OCI-LY7 (cell line): ENCODE data around the gene SETDB2. TPM values are rescaled to one million over a fixed set of nuclear protein-coding genes. Genes with fewer than 3 reads are reported as not detected.

Experiments
- BruUV-seq: library from RNA; stranded (reverse); fragments of 400-500 nt; replicated peaks from 2 replicates; lab custom pipeline; 2021; lab: Mats Ljungman, UMichigan
- CTCF ChIA-PET: fragments of 300-600 bp; sonication (Branson Sonifier 250); formaldehyde crosslinking; loops from one replicate; lab custom pipeline; 2022; ENCODE audit warnings: antibody characterized with exemption; ENCODE audit not compliant: unreplicated experiment; lab: Charles Lee
- POLR2A ChIA-PET: fragments of 300-600 bp; sonication (Branson Sonifier 250); formaldehyde crosslinking; loops from one replicate; lab custom pipeline; 2022; ENCODE audit warnings: antibody characterized with exemption; lab: Charles Lee
- DNase-seq: peaks from one replicate; pipeline ENCODE4 v3.0.0-alpha.2; 2015; ENCODE audit warnings: low spot score
- H2AFZ ChIP-seq: fragments of 200-600 bp; sonication (generic), shearing (Covaris generic); 2 replicates; pipeline ENCODE4 v1.6.1; 2014; ENCODE audit warnings: mild to moderate bottlenecking, antibody characterized with exemption, low read length, moderate library complexity
- H3K27ac ChIP-seq: fragments of 200-600 bp; sonication (generic); 2 replicates; pipeline ENCODE4 v1.5.1; 2014; ENCODE audit warnings: mixed run types, low read depth, mild to moderate bottlenecking, moderate library complexity, low read length, inconsistent platforms; ENCODE audit not compliant: poor library complexity, severe bottlenecking
- H3K36me3 ChIP-seq: fragments of 200-600 bp; sonication (generic); 2 replicates; pipeline ENCODE4 v1.6.1; 2014; ENCODE audit warnings: mild to moderate bottlenecking, antibody characterized with exemption, low read length, moderate library complexity, mixed read lengths; ENCODE audit not compliant: insufficient read depth
- H3K4me1 ChIP-seq: fragments of 200-600 bp; sonication (generic); 2 replicates; pipeline ENCODE4 v1.5.1; 2014; ENCODE audit warnings: mild to moderate bottlenecking, low read length; ENCODE audit not compliant: insufficient read depth, poor library complexity, severe bottlenecking
- H3K4me2 ChIP-seq: fragments of 200-600 bp; sonication (generic); 2 replicates; pipeline ENCODE4 v1.6.1; 2014; ENCODE audit warnings: mild to moderate bottlenecking, low read length
- H3K4me3 ChIP-seq: fragments of 200-600 bp; sonication (generic); 2 replicates; pipeline ENCODE4 v1.5.1; 2014; ENCODE audit warnings: mild to moderate bottlenecking, low read depth, low read length; ENCODE audit not compliant: poor library complexity, severe bottlenecking
- H3K79me2 ChIP-seq: fragments of 200-600 bp; sonication (generic); 2 replicates; pipeline ENCODE4 v1.6.1; 2016; ENCODE audit warnings: low read depth, mild to moderate bottlenecking, low read length, moderate library complexity, mixed read lengths; ENCODE audit not compliant: insufficient read depth
- H3K9me2 ChIP-seq: fragments of 200-600 bp; sonication (generic); 2 replicates; pipeline ENCODE4 v1.6.1; 2016; ENCODE audit warnings: mild to moderate bottlenecking, low read length, mixed read lengths; ENCODE audit not compliant: insufficient read depth
- H3K9me3 ChIP-seq: fragments of 200-600 bp; sonication (generic); 2 replicates; pipeline ENCODE4 v1.6.1; 2014; ENCODE audit warnings: mild to moderate bottlenecking, mixed run types, low read length, mixed read lengths
- H4K20me1 ChIP-seq: fragments of 200-600 bp; sonication (generic); 2 replicates; pipeline ENCODE4 v1.6.1; 2014; ENCODE audit warnings: mild to moderate bottlenecking, antibody characterized with exemption, low read length, moderate library complexity, mixed read lengths; ENCODE audit not compliant: insufficient read depth
- CTCF ChIP-seq: fragments of 200-600 bp; sonication (generic); conservative IDR thresholded peaks from 2 replicates; pipeline ENCODE4 v1.5.1; 2014; ENCODE audit warnings: mild to moderate bottlenecking, antibody characterized with exemption, low read length, moderate library complexity, mixed read lengths
- EZH2phosphoT487 ChIP-seq: fragments of 200-600 bp; sonication (generic); IDR thresholded peaks from 2 replicates; pipeline ENCODE4 v1.6.1; 2018; ENCODE audit warnings: low read depth, borderline replicate concordance, mild to moderate bottlenecking, mixed run types, antibody characterized with exemption, low read length, moderate library complexity, mixed read lengths
- intact Hi-C: fragments of 100-400 bp; cut with micrococcal nuclease; formaldehyde crosslinking; loops from one replicate; pipeline ENCODE4 v1.10.0; 2022; ENCODE audit not compliant: unreplicated experiment
- total RNA-seq, 2 experiments: library from RNA; depleted of rRNA in 1 of 2; stranded (reverse); fragments of >200 nt in 1 of 2; shearing (Covaris generic) in 1 of 2; gene quantifications; 2 replicates each; pipeline ENCODE4 v1.2.3, GENCODE V29; 2014 to 2022

The SETDB2 gene
- total RNA-seq, 2 experiments from 2014 or later, result 22.0 to 41.3 TPM

GRCh38 chr13:49443357-49443703, 744 bp upstream of the SETDB2 start:
- H3K4me2 ChIP-seq, result peak overlapping the region; percentile 91
- peak overlapping the region; percentile 80 for H2AFZ ChIP-seq
- intact Hi-C loops, result loop anchor here (5.0 kb wide), 1 partner anchor 349 kb away; the partner anchor contains the start of gene KPNA3
- H3K36me3 ChIP-seq, result peaks cover 8% of the 10 kb centered on the region
- peak overlapping the region; percentile 74 for H3K27ac ChIP-seq
- peak; percentile 70 for DNase-seq
- H3K9me3 ChIP-seq, result peaks cover 11% of the 10 kb centered on the region; the same call in 1 of the 2 replicates
- ChIA-PET POLR2A (interaction anchor here (0.6 to 9.3 kb wide), 31 partner anchors 11 to 1449 kb away, joined by 3 to 139 read pairs (median 5); partner anchors contain the start of genes ARL11, PHF11 and RCBTB1), CTCF (interaction anchor here (1.0 to 1.3 kb wide), 2 partner anchors 53 to 164 kb away, joined by 3 to 5 read pairs; no protein-coding TSS in a partner anchor)
- TF ChIP-seq CTCF, result no peak
- TF ChIP-seq EZH2phosphoT487, result no peak
- H3K4me1 ChIP-seq, result peaks cover 46% of the 10 kb centered on the region
- no peaks in the 10 kb centered on the region for H4K20me1 ChIP-seq
- H3K9me2 ChIP-seq, result no peaks in the 10 kb centered on the region
- H3K4me3 ChIP-seq, result peak overlapping the region; percentile 82
- H3K79me2 ChIP-seq, result peaks cover 40% of the 10 kb centered on the region
- TSS peak; percentile 86 for BruUV-seq

GRCh38 chr13:49444524-49445395, 686 bp downstream of the SETDB2 start:
- H3K4me1 ChIP-seq, result peaks cover 48% of the 10 kb centered on the region
- TF ChIP-seq CTCF (no peak), EZH2phosphoT487 (no peak)
- intact Hi-C loops, result loop anchor here (1.0 to 5.0 kb wide), 8 partner anchors 43 to 468 kb away; partner anchors contain the start of genes ARL11, KPNA3 and RCBTB1
- H2AFZ ChIP-seq, result peak overlapping the region; percentile 72; the same call in 1 of the 2 replicates
- H3K9me3 ChIP-seq, result peaks cover 11% of the 10 kb centered on the region; the same call in 1 of the 2 replicates
- ChIA-PET CTCF (interaction anchor here (1.1 kb wide), 1 partner anchor 74 kb away, joined by 3 read pairs; no protein-coding TSS in a partner anchor), POLR2A (interaction anchor here (0.5 to 9.3 kb wide), 26 partner anchors 8 to 1447 kb away, joined by 3 to 139 read pairs (median 4); partner anchors contain the start of genes PHF11 and RCBTB1)
- TSS peak; percentile 68 for BruUV-seq
- peak overlapping the region; percentile 86 for H3K4me2 ChIP-seq
- peaks cover 55% of the 10 kb centered on the region for H3K79me2 ChIP-seq
- H3K27ac ChIP-seq, result peak overlapping the region; percentile 90
- peak overlapping the region; percentile 82 for H3K4me3 ChIP-seq
- H3K9me2 ChIP-seq, result no peaks in the 10 kb centered on the region
- peak; percentile 86 for DNase-seq
- peaks cover 19% of the 10 kb centered on the region for H3K36me3 ChIP-seq
- H4K20me1 ChIP-seq, result no peaks in the 10 kb centered on the region
